ENCODE results near the gene AKNAD1.
"Not testable (repeated sequence)": the region's sequence is repeated elsewhere in the genome, so short reads cannot be mapped to it uniquely, and the experiment has no call there.

AKNAD1 gene

DNA sequence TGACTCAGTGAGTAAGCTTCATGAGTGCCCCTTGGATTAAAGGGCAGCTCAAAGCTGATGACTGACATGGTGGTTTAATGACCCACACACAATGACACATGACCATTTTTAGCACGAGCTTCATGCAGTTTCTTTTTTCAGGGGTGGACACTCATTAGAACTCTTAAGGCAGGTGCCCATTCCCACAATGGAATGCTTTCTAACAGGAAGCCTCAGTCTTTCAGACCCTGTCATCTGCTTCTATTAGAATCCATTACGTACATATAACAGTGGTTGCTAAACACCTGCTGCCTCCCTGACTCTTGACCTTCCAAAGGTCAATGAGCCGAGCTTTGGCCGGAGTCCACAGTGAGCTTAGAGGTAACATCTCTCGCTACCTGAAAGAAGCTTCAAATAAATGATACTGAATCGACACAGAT lies 27.4 kb downstream of the AKNAD1 start:
- no peak for DNase-seq

GRCh38 chr1:108828074-108828961 lies 28.6 kb downstream of the AKNAD1 start:
- DNase-seq = peak; percentile 45

DNA sequence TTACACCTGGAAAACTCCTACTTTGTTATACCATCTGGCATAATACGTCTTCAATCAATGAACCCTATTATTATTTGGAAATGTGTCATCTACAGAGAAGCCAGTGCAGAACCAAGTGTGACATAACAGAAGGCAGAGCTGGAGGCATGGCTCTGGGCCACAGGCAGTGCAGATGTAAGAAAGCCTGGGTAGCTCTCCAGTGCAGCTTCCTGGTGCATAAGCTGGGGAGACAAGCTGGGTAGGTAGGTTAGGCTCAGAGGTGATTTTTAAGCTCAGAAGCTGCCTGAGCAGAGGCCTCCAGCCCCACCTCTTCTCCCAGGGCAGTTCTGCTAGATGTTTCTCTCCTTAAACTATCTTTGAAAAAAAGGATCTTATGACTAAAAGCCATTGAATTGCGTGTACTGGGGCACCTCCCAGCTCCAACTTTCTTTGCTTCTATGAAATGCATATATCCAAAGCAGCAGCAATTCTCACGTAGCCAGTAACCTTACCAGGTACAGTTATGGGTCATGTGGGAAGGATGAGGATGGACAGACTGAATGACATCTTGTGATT lies 30.7 kb downstream of the AKNAD1 start:
- no peak for DNase-seq

GRCh38 chr1:108824051-108824450 lies 32.8 kb downstream of the AKNAD1 start:
- no peak for DNase-seq

DNA sequence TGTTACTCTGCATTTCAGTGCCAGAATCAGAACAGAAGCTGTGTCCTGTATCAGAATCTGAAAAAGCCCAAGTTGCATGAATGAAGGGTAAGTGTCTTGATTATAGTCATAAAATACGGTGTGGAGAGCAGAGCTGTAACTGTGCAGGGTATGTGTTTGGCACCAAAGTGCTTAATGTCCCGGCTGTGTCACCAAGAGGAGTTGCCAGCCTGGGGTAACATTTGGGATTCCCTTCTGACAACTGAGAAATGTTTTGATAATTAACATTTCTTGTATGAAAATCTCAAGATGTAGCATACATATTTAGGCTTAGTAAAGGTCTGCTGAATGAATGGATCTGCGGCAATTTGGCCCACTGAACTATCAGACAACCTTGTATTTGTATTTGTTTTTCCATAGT lies 33.3 kb downstream of the AKNAD1 start:
- DNase-seq = no peak

DNA sequence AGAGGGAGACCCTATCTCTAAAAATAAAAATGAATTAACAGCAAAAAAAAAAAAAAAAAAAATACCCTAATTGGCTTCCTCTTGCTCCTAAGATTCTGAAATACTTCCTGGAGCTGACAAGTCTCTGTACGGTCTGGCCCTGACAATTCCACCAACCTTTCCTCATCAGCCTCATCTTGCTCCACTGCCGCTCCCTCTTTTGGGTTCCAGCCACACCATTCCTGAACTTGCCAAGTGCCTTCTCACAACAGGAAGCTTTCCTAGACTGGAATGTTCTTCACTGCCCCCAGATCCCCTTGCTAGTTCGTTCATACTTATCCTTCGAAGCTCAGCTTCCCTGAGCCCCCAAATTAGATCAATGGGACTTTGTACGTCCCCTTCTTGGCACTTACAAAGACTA lies 37.0 kb downstream of the AKNAD1 start:
- no peak for DNase-seq

- DNase-seq = no peak
Observed at GRCh38 chr1:108817811-108818210, 39.1 kb downstream of the AKNAD1 start.

DNA sequence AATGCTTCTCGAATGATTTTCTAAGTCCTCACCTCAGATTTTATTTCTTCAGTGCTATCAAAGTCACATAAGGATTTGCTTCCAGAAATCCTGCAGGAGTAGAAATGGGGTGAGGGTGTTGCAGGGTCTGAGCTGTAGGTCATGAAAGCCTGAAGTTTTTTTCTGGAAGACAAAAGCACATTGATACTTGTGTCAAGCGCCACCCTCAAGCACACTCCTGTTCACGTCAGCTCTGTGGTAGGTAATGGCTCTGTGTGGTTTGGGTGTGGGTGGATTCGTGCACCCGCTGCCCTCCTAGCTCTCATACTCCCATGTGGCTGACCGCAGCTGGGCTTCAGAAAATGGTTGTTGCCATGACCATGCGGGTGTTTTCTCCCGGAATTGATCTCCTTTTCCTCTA lies 39.9 kb downstream of the AKNAD1 start:
- DNase-seq = peak; percentile 57

DNA sequence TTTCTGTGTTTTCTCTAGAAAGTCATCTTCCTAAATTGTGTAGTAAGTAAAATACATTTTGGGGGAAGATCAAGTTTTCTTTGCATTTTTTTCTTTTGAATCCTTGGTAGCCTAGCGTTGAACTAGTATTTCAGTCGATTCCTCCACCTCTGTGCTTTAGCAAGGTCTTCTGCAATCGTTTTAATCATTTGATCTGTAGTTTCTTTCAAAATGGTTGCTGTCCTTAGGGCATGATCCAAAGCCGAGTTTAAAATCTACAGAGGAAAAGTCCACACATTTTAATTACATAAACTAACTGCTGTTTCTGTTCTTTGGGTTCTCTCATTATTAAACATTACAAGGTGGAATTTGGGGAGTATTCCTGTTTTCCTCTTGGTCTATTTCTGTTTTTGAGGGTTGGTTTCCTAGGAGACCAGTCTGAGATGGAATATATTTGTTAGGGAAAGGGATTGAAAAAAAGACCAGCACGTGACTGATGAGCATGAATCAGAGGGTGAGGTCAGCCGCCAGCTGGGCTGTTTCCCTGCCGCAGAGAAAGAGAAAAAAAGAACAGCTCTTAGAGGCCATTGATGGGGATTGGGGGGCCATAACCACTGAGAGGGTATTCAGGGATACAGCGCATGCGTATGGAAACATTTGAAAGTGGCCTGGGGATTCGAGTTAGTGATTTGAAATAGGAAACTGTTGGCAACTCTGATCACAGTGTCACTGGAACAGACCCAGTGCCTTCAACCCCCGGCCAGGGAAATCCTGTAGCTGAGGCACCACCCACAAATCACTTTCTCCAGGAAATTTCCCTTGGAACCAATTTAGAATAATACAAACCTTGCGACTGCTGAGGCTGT lies 40.6 kb downstream of the AKNAD1 start:
- peak; percentile 69 for DNase-seq

- DNase-seq = no peak
Observed at GRCh38 chr1:108815566-108815965, 41.3 kb downstream of the AKNAD1 start.

DNA sequence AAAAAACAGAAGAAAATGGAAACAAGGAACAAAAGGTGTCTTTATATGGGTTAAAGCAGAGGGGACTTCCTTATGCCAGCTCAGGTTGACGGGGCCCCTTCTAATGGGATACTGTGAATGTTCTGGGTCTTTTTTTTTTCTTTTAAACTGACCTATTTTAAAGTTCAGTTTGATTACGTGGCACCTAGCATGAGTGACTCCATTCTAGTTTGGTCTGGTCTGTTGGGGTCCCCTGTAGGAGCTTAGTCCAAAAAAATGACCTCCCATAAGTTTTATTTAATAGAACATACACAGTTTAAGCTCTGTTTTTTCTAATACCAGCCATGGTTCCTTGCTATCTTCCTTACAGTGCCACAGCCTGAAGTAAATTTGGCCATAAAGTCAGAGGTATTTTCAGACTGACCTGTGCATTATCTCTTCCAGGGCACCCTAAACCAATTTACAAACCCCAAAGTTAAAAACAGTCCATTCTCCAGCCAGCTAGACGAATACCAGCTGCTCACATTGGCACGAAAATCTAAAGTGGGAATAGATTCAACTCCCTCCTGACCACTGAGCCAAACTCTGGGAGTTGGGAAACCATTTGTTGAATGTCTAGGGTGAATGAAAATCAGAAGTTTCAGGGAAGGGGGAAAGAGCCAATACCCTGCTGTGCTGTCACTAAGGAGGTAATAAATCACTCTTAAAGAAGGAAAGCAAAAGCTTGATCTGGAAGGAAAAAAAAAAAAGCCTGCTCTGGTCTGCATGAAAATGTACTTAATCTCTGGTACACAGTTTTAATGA lies 42.4 kb downstream of the AKNAD1 start:
- no peak for DNase-seq

- DNase-seq = no peak
Observed at GRCh38 chr1:108813326-108813725, 43.6 kb downstream of the AKNAD1 start.

DNA sequence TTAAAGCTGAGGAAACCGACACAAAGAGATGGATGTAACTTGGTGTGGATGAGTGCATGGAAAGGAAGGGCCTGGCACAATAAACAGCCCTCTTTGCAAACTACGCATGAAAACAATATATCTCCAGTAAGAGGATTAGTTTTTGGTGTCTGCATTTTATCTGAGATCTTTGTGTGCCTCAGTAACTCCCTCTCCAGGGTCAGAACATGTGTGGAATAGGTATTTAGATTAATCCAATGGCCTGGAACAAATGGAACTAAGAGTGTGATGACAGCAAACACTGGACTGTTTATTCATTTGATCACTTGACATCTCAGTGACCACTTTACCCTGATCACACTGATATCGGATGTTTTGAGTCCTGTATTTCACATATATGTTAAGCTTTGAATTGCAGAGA lies 45.3 kb downstream of the AKNAD1 start:
- no peak for DNase-seq

DNA sequence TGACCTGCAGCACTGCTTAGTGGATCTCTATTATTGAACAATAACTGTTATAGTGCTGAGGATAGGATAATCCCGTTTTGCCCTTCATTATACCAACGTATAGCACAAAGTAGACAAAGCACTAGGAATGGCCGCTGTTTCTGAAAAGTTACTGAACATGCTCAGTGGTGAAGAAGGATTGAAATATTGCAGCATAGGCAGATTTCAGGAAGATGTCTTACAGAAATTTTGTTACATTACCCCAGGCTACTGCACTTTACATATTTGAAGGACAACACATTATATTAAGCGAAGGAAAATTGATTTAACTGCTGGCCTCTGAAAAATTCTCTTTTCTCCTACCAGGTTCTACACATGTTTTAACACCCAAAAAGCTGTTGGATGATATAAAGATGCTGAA lies 48.5 kb downstream of the AKNAD1 start:
- DNase-seq = no peak

DNA sequence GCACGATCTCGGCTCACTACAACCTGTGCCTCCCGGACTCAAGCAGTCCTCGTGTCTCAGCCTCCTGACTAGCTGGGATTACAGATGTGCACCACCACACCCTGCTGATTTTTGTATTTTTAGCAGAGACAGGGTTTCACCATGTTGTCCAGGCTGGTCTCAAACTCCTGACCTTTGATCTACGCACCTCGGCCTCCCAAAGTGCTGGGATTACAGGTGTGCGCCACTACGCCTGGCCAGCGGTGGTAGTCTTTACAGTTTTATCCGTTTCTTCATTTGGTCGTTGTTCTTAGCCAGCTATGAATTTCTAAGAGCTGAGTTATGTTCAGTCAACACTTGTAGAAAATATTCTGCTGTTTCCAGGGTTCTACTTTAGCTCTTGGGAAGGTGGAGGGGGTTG lies 53.3 kb downstream of the AKNAD1 start:
- no peak for DNase-seq

DNA sequence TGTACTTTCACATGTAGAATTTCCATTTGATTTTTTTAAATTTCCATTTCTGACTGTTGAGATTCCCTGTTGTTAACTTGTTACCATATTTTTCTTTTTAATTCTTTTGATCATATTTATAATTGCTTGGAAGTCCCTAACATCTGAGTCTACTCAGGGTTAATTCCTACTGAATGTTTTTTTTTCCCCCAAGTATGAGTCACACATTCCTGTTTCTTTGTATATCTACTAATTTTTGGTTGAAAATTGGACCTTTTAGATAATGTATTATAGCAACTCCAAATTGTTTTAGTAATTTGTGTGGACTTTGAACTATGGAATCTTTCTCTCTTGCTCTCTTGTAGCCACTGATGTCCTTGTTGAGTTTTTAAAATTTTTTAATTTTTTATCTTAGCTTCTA lies 55.8 kb downstream of the AKNAD1 start:
- DNase-seq = no peak

DNA sequence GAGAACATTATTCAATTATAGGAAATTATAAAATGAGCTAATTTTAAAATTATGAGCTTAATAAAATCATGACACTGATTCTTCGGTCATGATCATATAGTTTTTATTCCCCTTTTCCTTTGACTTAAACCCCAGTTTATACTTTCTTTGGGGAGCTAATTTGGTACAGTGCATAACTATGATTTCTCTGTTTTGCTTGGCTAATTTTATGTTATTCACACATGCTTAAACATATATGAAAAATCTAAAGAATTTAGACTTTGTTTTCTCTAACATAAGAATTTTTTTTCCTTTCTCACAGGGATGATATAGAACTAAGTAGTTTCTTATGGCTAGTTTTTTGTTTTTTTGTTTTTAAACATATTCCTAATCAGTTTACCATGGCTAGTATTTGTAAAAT lies 57.9 kb downstream of the AKNAD1 start:
- no peak for DNase-seq

GRCh38 chr1:108792420-108792819 lies 64.5 kb downstream of the AKNAD1 start:
- DNase-seq = no peak

DNA sequence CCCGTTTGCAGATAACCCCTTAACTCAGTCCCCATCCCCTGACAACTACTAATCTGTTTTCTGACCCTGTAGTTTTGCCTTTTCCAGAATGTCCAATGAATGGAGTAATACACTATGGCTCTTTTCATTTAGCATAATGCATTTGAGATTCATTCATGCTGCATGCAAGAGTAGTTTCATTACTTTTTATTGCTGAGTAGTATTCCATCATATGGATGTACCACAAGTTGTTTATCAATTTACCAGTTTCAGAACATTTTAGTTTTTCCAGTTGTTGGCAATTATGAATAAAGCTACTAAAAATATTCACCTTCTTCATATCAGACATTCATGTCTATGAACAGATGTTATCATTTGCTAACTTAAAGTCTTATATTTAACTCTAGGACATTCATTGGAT lies 65.1 kb downstream of the AKNAD1 start:
- DNase-seq = no peak

GRCh38 chr1:108785880-108786279 lies 71.0 kb downstream of the AKNAD1 start:
- no peak for DNase-seq

- DNase-seq = no peak
Observed at GRCh38 chr1:108785264-108785663, 71.6 kb downstream of the AKNAD1 start.

GRCh38 chr1:108781575-108781944 lies 75.3 kb downstream of the AKNAD1 start:
- not testable (repeated sequence) for DNase-seq
